Activated T-cell treated with anti-CD3 and anti-CD28 coated beads for 4 hours (primary cell): Measurements from ENCODE around the gene PRMT5.
"Not testable (repeated sequence)": the region's sequence is repeated elsewhere in the genome, so short reads cannot be mapped to it uniquely, and the experiment has no call there.

ENCODE experiments used
- DNase-seq: peaks from one replicate; pipeline ENCODE4 v3.0.0-alpha.2; 2020

Gene PRMT5

DNA sequence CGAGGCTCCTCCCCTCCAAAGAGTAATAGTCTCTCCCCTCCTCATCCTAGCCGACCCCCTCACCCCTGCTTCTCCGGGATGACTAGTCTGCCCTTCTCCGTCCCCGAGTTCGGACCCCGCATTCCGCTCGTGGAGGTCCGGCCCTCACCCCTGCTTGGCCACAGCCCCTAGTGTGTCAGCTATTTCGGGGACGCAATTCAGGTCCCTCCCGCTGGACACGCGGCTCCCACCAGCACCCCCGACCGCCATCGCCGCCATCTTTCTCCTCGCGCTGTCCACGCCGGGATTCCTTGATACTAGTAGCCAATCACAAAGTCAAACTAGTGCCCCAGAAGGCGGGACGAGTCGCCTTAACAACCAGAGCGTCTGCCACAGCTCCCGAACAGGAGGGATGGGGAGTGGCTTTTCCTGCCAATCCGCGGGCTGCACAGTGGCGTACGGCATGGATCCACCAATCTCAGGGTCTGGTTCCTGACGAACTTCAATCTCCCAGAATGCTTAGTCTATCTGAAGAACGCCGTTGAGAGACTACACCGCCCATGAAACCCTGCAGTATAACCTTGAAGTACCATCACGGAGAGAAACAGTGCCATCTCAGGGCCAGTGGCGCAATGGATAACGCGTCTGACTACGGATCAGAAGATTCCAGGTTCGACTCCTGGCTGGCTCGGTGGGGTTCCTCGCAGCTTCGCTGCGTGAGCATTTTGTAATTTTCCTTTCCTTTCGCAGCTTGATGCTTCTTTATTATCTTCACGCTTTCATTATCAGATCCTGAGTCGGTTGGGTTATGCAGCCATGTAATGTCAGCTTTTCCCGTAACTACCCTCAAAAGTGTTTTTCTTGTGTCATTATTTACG, at the start of gene PRMT5:
Gene PRMT5 (minus strand): TSS at position 273 of the 857 bp plus-strand sequence. CDS start 15 bp downstream, at position 258.
- DNase-seq: peak; percentile 99

DNA sequence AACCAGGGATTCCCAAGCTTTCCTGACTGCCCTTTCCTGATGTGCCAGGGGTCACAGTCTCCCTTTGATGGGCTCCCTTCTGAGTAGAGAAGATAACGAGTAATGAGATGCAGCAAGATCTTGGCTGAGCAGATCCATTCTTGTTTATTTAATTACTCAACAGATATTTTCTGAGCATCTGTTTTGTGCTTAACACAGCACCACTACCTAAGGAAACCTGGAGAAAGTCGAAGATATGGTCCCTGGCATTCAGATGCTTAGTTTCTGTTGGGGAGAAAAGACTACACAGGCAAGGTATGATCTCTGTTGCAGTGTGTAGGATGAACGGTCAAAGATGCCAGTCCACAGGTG, 49.3 kb upstream of the PRMT5 start:
- no peak for DNase-seq

DNA sequence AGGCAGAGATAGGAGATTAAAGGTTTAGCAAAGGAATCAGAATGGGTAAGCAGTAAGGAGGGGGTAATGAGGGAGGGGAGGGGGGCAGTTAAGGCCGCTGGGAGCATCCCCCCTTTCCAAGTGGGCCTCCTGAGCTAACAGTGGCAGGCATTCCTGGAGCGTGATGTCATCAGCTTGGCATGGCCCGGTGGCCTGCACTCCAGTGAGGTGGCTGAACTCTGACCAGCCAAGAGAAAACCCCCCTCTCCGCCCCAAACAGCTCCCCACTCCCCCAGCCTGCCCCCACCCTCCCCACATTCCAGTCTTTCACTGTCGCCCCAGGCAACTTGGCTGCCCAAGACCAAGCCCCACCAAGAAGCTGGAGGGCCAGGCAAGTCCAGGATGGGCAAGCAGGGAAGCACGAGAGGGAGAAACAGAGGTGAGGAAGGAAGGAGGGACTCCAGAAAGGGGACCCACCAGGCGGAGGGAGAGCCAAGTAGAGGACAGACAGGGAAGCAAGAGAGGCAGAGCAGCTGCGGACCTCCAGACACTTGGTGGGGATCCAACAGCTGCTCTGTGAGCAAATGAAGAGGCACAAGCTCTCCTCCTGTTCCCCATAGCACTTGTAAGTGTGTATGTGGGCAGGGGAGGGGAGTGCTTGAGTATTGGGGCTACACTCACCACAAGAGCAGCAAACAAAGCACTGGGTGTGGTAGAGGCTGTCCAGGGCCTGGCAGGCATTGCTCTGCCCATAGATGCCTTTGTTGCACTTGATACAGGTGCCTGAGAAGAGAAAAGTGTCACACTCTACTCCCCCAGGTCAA, 48.7 kb upstream of the PRMT5 start:
- no peak for DNase-seq

DNA sequence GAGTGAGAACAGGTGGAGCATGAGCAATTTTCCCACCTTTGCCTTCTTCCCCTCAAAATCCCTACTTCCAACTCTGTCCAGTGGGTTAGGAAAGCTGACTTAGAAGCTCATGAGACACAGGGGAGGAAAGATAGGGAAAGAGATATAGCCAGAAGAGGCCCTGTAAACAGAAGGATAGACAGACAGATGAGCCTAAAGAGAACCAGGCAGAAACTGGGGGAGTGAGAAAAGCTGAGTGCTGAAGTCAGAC, 48.2 kb upstream of the PRMT5 start:
- no peak for DNase-seq

DNA sequence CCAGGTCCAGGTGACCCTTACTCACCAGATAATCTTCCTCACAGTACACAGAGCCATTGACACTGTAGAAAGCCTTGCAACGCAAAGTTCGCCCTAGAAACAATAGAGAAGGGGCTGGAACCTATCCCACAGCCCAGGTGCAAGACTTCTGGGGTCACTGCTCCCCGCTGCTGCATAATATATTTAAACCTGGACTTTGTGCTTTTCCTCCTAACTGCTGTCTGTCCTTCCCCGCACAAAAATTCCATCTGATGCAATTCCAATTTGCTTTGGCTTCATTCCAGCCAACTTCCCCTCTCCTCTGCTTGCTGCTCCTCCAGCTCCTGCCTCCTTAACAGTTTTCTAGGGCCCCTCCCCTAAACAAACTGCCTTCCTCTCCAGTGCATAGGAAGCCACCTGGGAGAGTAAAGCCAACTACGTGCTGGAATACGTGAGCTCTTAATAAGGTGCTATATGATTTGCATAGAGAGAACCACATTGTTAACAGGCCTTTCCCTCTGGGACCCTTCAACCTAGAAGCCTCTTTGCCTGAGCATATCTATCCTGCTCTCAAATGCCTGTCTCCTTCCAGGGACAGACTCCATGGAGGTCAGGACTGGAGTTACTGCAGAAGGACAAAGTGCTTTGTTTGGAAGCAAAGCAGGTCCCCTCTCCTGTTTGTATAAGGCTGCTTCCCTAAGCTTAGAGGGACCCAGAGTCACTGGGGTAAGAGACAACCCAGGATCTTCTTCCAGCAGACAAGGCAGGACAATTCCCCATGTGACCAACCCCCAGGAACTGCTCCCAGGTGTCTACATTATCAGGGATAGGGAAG, 47.7 kb upstream of the PRMT5 start:
- DNase-seq: no peak

DNA sequence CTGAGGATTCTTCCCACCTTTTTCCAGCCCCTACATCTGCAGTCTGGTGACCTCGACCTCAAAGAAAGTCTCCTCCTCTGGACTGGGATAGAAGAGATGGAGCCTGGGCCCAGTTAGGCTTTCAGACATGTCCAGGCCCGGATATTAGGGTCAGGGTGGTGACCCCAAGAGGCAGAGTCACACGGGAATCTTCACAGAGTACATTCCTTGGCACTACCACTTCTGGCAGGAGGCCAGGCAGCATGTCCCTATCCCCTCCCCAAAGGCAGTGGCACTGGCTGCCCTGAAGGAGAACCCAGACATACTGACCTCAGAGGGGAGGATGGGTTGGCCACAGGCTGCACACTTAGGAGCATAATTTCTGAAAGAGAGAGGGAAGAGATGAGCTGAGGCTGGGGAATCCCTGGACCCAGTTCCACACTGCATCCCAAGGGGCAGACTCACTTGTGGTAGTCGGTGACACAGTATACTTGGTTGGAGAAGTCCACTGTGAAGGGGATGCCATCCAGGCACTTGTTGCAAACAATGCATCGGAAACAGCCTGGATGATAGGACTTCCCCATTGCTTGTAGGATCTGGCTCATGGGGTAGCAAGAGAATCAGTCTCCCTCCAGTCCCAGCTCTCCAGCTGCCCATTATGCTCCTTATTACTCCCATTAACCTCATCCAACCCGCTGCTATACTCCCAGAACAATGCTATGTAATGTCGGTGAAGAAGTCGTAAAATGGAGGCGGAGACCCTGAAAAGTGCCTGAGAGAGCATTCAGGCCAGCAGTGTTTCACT, 45.5 kb upstream of the PRMT5 start:
- no peak for DNase-seq

DNA sequence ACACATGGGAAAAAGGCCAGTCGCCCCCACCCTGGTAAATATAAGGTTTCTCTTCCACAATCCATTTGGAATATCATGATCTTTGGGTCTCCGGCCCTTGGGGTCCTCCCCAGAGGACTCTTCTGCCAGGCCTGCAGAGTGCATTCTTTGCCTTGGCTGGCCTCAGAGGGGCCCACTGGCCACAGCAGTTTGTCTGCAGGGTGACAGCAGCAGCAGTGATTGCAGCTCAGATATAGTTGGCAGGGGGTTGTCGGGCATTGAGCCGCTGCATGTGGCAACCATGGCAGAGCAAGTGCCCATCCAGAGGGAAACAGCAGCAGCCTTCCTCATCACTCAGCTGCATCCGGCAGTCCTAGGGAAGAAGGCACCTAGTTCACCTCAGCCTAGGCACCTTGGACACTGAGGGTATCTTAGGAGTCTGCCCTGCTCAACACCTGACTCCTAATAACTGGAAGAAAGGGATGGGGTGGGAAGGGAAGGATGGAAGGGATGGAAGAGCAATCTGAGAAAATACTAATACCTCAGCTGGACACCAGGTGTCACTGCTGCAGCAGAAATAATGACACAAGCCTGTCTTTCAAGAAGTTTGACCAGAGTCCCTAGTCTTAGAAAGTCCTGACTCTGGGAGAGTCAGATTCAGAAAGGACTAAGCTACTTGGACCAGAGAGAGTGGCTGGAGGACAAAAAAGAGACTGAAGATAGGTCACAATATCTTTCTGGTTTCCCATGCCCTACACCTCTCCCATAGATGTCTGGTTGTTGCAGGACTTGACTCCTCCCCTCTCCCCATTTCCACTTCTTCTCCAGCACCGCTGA, 44.2 kb upstream of the PRMT5 start:
- peak; percentile 23 for DNase-seq

DNA sequence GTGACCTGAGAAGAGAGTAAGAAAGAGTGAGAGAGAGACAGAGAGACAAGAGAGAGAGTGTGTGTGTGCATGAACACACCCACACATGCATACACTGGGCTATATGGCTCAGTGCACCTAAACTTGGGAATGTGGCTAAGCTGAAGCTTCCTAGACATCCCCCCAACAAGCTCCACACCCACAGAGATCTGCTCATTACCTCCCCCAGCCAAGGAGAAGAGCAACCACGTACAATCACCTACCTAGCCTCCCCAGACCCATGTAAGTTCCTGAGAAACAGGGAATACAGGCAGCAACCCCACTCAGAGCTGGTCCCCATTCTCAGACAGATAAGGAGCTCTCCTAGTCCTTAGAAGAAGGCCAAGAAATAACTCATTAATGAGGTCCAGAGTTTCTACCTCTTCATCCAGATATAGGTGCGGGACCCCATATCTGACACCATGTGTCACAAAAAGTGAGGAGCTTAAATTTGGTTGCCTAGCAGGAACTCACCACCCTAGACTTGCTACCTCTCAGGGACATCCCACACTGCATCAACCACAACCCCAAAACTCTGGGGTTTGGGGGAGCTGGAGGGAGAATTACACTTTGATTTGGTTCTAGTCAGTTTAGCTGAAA, 43.2 kb upstream of the PRMT5 start:
- DNase-seq: no peak

DNA sequence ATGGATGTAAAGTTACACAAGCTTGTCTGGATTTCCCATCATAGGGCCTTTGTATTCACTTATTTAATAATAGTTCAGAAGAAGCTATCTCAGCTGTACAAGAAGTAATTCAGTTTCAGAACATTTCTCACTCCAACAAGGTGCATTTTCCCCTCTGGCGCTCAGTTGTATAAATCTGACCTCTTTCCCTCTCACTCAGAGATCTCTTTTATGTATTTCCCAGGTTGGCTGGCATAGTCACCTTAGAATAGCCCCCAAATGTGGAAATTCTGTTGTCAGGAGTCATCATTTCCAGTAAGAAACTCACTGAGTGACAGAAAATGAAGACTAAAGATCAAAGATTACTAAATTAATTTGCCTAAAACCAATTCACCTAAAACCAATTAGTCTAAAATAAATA, 42.0 kb upstream of the PRMT5 start:
- no peak for DNase-seq

DNA sequence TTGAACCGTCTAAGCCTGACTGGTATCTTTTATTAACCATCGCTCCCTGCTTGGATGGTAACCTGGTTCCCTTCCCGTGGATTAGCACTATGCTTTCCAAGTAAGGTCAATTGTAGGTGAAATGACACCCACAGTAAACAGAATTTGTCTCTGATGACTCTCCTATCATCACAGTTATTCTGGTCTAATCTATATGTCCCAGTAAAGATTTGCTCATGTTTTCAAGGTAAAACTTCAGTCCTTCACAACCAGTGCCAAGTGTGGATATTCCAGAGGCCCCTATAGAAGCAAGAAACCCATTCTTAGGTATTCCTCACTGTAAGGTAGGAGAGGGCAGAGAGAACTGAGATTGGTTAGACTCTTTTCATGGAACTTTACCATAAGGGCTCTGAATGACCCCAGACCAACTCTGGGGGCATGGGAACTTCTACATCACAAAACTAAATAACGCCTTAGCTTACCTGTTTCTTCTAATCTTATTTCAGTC, 37.6 kb upstream of the PRMT5 start:
- no peak for DNase-seq

DNA sequence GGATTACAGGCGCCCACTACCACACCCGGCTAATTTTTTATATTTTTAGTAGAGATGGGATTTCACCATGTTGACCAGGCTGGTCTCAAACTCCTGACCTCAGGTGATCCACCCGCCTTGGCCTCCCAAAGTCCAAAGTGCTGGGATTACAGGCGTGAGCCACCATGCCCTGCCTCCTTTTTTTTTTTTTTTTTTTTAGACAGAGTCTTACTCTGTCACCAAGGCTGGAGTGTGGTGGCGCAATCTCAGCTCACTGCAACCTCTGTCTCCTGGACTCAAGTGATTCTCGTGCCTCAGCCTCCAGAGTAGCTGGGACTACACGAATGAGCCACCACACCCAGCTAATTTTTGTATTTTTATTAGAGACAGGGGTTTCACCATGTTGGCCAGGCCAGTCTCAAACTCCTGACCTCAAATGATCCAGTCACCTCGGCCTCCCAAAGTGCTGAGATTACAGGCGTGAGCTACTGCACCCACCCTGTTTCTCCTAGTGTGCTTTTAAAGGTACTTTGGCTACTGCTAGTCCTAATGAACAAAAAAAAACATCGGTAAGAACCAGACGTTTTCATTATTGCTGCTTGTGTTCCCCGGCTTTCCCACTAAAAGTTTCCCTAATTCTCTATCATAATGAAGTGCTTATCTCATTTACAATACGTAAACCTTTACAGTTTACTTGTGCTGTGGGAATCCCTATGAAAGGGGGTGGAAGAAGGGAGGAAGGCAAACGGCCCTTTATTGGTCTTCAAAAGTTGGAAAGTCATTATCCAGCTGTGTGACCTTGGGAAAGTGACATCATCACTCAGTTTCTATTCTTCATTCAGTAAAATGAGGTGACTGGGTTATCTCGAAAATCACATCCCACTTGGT, 37.0 kb upstream of the PRMT5 start:
- DNase-seq: not testable (repeated sequence)

DNA sequence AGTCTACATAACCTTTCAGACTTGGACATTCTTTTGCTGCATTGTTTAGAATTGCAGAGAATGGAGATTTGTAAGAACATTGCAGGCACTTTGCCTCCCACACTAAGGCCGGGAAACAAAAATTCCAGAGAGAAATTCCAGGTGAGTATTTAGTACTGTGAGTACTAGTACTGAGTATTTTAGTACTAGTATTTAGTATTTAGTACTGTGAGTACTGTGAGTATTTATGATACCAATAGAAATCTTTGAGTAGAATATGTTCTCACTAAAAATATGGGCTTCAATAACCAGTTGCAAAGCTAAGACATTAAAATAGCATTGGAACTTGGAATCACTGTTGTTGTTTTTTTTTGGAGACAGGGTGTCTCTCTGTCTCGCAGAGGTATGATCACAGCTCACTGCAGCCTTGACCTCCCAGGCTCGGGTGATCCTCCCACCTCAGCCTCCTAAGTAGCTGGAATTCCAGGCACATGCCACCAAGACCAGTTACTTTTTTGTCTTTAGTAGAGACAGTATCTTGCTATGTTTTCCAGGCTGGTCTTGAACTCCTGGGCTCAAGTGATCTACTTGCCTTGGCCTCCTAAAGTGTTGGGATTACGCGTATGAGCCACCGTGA, 33.0 kb upstream of the PRMT5 start:
- DNase-seq: no peak

DNA sequence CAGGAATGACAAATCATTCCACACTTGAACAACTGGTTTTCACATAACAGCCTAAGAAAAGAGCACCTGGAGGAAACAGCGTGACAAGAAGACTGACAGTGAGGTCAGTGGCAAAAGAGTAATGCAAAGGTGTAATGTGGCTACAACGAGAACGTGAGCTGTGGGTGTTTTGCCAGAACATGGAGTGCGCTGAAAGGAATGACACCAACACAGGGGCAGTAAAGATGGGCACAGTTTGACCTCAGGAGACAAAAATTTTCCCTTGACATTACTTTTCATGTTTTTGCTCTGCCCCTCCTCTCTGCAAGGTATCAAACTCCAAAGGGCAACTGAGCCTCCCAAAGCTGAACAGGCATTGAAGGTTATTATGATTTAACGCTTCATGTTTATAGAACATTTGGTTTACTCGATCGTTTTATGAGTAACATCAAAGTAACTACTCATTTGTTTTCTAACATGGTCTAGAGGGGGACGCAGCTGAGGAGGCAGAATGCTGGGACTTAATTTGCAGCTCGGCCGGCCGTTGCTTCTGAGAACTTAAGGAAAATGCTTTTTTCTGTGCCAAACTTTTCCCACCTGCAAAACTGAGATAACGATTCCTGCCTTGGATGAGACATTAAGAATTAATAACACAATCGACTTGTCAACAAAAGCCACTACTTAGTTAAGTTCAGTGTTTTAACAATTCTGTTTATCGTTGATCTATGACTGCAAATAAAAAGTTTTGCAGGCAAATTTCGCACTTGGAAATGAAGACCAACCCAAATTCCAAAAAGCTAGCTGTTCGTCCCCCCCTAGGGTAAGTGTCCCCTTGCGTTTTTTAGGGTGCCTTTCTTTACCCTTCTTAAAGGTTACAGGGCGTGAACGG, 26.8 kb upstream of the PRMT5 start:
- DNase-seq: no peak

DNA sequence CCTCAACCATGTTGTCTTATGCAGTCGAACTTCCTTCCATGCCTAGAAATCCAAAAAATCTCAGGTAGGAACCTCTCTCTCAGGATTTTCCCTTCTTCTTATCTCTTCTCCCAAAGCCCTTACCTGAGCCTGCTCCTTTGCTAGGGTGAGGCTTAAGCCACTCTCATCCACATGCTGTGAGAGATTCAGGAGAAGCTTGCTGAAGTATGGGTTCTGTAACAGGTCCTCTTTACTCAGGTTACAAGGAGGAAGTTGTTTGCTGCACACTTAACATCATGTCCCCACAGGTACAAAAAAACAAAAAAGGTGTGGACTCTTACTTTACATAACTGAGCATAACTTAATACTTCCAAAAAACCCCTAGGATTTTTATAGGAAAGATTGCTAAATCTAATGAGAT, 23.2 kb upstream of the PRMT5 start:
- DNase-seq: no peak

DNA sequence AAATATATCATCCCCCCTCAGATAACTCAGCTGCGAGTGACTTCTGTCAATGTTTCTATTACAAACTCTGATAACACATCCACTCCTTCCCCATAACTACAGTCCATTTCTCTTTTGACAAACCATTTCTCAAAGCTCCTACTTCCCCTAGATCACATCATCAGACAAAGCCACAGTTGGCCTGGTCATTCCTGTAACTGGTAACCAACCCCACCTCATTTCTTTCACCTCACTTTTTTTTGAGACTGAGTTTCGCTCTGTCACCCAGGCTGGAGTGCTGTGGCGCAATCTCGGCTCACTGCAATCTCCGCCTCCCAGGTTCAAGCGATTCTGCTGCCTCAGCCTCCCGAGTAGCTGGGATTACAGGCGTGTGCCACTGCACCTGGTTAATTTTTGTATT, 22.6 kb upstream of the PRMT5 start:
- DNase-seq: not testable (repeated sequence)

DNA sequence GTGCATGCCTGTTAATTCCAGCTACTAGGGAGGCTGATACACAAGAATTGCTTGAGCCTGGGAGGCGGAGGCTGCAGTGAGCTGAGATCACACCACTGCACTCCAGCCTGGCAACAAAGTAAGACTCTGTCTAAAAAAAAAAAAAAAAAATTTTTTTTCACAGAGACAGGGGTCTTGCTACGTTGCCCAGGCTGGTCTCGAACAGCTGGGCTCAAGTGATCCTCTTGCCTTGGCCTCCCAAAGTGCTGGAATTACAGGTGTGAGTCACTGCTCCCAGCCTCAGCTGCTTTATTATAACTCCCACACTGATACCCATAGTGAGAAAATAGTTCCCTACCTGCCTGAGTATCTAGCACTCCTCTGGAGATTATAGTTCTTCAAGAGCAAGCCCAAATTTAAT, 16.5 kb upstream of the PRMT5 start:
- DNase-seq: no peak

DNA sequence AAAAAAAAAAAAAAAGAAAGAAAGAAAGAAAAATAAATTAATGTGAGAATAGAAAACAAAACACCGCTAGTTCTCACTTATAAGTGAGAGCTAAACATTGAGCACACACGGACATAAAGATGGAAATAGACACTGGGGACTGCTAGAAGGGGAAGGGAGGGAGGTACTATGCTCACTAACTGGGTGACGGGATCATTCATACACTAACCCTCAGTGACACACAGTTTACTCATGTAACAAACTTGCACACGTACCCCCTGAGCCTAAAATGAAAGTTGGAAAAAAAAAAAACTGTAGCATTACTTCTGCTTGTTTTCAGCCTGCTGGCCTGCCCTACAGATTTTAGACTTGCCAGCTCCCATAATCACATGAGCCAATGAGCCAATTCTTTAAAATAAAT, 10.5 kb upstream of the PRMT5 start:
- DNase-seq: no peak

DNA sequence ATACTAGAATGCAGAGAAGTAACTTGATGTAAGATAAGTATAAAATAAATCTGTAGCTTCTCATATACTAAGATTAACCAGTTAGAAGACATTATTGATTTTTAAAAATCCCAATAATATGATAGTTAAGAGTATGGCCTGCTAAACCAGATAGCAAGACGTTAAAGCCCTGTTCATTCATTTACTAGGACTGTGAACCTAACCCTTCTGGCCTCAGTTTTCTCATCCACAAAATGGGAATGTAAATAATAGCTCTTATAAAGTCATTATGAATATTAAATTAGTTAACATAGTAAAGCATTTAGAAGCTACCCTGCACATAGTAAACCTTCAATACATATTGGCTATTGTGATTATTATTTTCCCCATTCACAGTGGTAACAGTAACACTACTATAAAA, 6.0 kb upstream of the PRMT5 start:
- DNase-seq: no peak

DNA sequence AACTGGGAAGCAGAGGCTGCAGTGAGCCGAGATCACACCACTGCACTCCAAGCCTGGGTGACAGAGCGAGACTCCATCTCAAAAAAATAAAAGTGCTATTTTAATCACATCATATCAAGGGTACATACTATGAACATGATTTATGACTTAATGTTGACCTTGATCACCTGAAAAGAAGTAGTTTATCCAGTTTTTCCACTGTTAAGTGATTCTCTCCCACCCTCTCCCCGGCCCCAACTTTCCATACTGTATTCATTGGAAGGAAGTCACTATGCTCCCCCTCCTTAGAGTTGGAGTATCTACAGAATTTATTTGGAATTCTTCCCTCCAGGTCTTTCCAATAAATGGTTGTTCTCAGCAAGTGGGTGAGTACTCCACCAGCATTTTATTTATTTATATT, 3.0 kb upstream of the PRMT5 start:
- no peak for DNase-seq
